Ovary (tissue), 9 donors: ENCODE results near the gene CCDC149. TPM values are rescaled to one million over a fixed set of nuclear protein-coding genes. Genes with fewer than 3 reads are reported as not detected.

Experiments used
- DNase-seq, 5 donors: peaks; one replicate each; pipeline ENCODE4 v3.0.0-alpha.2; 2019 to 2020
- H3K27ac ChIP-seq, 2 donors: fragments of 200-600 bp; one replicate each; pipeline versions ENCODE4 v1.5.1 to v1.8.0; 2019 to 2022
- H3K27me3 ChIP-seq: fragments of 200-600 bp; one replicate; pipeline ENCODE4 v1.8.0; 2022
- H3K36me3 ChIP-seq: fragments of 200-600 bp; sonication (generic); one replicate; pipeline ENCODE4 v1.5.1; 2019
- H3K4me1 ChIP-seq: one replicate; pipeline ENCODE4 v1.8.1; 2013; ENCODE audit warnings: mild to moderate bottlenecking, moderate library complexity; ENCODE audit not compliant: insufficient read depth
- H3K4me3 ChIP-seq: fragments of 200-600 bp; sonication (generic); one replicate; pipeline ENCODE4 v1.5.1; 2017
- H3K9me3 ChIP-seq, 2 donors: fragments of 200-600 bp in 1 of 2; sonication (generic) in 1 of 2; one replicate each; pipeline versions ENCODE4 v1.5.1 to v1.8.1; 2013 to 2019; ENCODE audit warnings: mild to moderate bottlenecking in 1 of 2, moderate library complexity in 1 of 2
- CTCF ChIP-seq, 3 donors: fragments of 450-650 bp in 2 of 3; fragments of 200-600 bp in 1 of 3; IDR thresholded peaks; one replicate each; pipeline versions ENCODE4 v1.5.1 to v1.8.0; 2016 to 2022; ENCODE audit warnings: antibody characterized with exemption in 3 of 3, mild to moderate bottlenecking in 1 of 3
- EP300 ChIP-seq: sonication (generic); formaldehyde crosslinking; IDR thresholded peaks from one replicate; pipeline ENCODE4 v1.6.1; 2017; ENCODE audit warnings: antibody characterized with exemption
- POLR2A ChIP-seq: fragments of 450-650 bp; IDR thresholded peaks from one replicate; pipeline ENCODE4 v1.6.1; 2017; ENCODE audit warnings: antibody characterized with exemption, mild to moderate bottlenecking, moderate library complexity
- WGBS, 3 donors: extraction: QIAGEN DNeasy Blood & Tissue Kit in 1 of 3; methylation state at CpG; one replicate each; pipeline versions ENCODE4 v1.1.5 to v1.1.7; 2013 to 2017; 5-methylcytosine and 5-hydroxymethylcytosine counted together
- intact Hi-C, 4 donors: fragments of 100-400 bp; cut with DNase I; formaldehyde crosslinking; loops; one replicate each; pipeline versions ENCODE4 v1.11.0 to v1.15.1; 2022 to 2023
- polyA plus RNA-seq, 2 donors: library from polyadenylated mRNA; stranded (reverse); fragments of 200-250 nt in 1 of 2; fragments of 350-450 nt in 1 of 2; fragmentation: Illumina TruSeq in 1 of 2; extraction: RNeasy Lipid Tissue Mini Kit (QIAGEN cat#74804) in 1 of 2; gene quantifications; one replicate each; pipeline ENCODE4 v1.2.3, GENCODE V29; 2013 to 2014
- total RNA-seq, 7 donors: library from RNA; depleted of rRNA in 2 of 7; stranded (reverse); fragments of >200 nt in 2 of 7; fragmentation: NEBNext Ultra II Directional in 3 of 7; extraction: Animal tissue kit (Norgen Biotek cat#: 25700) in 3 of 7; gene quantifications; one replicate each; pipeline versions ENCODE4 v1.1.0 to v1.2.4, GENCODE V29; 2016 to 2023
- donor health status: DM: no; HTN: no; CAD: no; lungs with moderate emphysema.
- donor health status: DM: no; HTN: no; CAD: no.
- donor health status: Bipolar disorder and iron deficiency.
- donor health status: DM: yes; HTN: yes; CAD: no.
- donor health status: DM: no; HTN: no; CAD: no.
- donor health status: DM: yes; HTN: yes; CAD: no.

The CCDC149 gene
- total and polyA plus RNA-seq, 9 donors, result 6.2 to 21.7 (median 17.5) TPM

- H3K4me1 ChIP-seq, result no peaks in the 10 kb centered on the region
- no peak overlapping the region for H3K4me3 ChIP-seq
- H3K36me3 ChIP-seq, result no peaks in the 10 kb centered on the region
- no peaks in the 10 kb centered on the region for H3K27me3 ChIP-seq
- DNase-seq, result no peak
- TF ChIP-seq POLR2A (no peak), EP300 (no peak), CTCF (IDR thresholded peaks at IDR 0.05) (no peak)
- intact Hi-C loops, result no loop called here
- 85 to 98% (median 90%) methylated on average over 2 of the region's 2 CpGs for WGBS, 3 donors
- no peak overlapping the region for H3K27ac ChIP-seq
- H3K9me3 ChIP-seq, result peaks cover 0 to 7% of the 10 kb centered on the region in 2 donors
Measured at GRCh38 chr4:24935856-24936255, 23.0 kb upstream of the CCDC149 start.

- DNase-seq, result no peak
- Histone ChIP-seq H3K4me1 (no peaks in the 10 kb centered on the region), H3K36me3 (no peaks in the 10 kb centered on the region), H3K9me3 (peaks cover 0 to 7% of the 10 kb centered on the region in 2 donors), H3K27me3 (no peaks in the 10 kb centered on the region), H3K27ac (no peak overlapping the region), H3K4me3 (no peak overlapping the region)
- TF ChIP-seq CTCF (IDR thresholded peaks at IDR 0.05) (no peak), POLR2A (no peak), EP300 (no peak)
- intact Hi-C loops, result no loop called here
Measured at GRCh38 chr4:24934311-24934710, 21.5 kb upstream of the CCDC149 start.

GRCh38 chr4:24933684-24934275 lies 20.9 kb upstream of the CCDC149 start:
- H3K27me3 ChIP-seq, result no peaks in the 10 kb centered on the region
- H3K4me3 ChIP-seq, result no peak overlapping the region
- H3K27ac ChIP-seq, result no peak overlapping the region
- H3K36me3 ChIP-seq, result no peaks in the 10 kb centered on the region
- intact Hi-C loops, result no loop called here
- peaks cover 0 to 7% of the 10 kb centered on the region in 2 donors for H3K9me3 ChIP-seq
- 56 to 71% (median 62%) methylated on average over 1 of the region's 1 CpG for WGBS, 3 donors
- TF ChIP-seq CTCF (IDR thresholded peaks at IDR 0.05), result no peak
- TF ChIP-seq POLR2A, result no peak
- no peak for TF ChIP-seq EP300
- no peaks in the 10 kb centered on the region for H3K4me1 ChIP-seq
- DNase-seq, result no peak

GRCh38 chr4:24932515-24933225 lies 19.8 kb upstream of the CCDC149 start:
- Histone ChIP-seq H3K27me3 (no peaks in the 10 kb centered on the region), H3K27ac (no peak overlapping the region), H3K9me3 (peaks cover 0 to 7% of the 10 kb centered on the region in 2 donors), H3K4me3 (no peak overlapping the region), H3K4me1 (no peaks in the 10 kb centered on the region), H3K36me3 (no peaks in the 10 kb centered on the region)
- intact Hi-C loops, result no loop called here
- no peak for TF ChIP-seq EP300
- no peak for TF ChIP-seq CTCF (IDR thresholded peaks at IDR 0.05)
- no peak for TF ChIP-seq POLR2A
- 59 to 70% (median 63%) methylated on average over 2 of the region's 2 CpGs for WGBS, 3 donors
- DNase-seq, result no peak
